B cell (primary cell): ENCODE results near the gene MED17. TPM values are rescaled to one million over a fixed set of nuclear protein-coding genes. Genes with fewer than 3 reads are reported as not detected.

ENCODE experiments used
- ATAC-seq: fragments of 200-7000 bp; cut with Tn5 transposase; one replicate; pipeline ENCODE4 v1.10.0; 2021; ENCODE audit warnings: low read depth, mild to moderate bottlenecking, moderate number of reproducible peaks, moderate library complexity
- CTCF ChIA-PET: fragments of 350-600 bp; sonication (Branson Sonifier 250); formaldehyde crosslinking; loops from one replicate; lab custom pipeline; 2021; ENCODE audit warnings: antibody characterized with exemption, inconsistent platforms; lab: Charles Lee
- POLR2A ChIA-PET: fragments of 350-600 bp; sonication (Branson Sonifier 250); formaldehyde crosslinking; loops from one replicate; lab custom pipeline; 2021; ENCODE audit warnings: antibody characterized with exemption; lab: Charles Lee
- DNase-seq: peaks from one replicate; pipeline ENCODE4 v3.0.0; 2013
- H2AFZ ChIP-seq: 2 replicates; pipeline ENCODE4 v1.6.1; 2012; ENCODE audit warnings: mild to moderate bottlenecking, low read depth, low read length; ENCODE audit not compliant: insufficient read depth, poor library complexity, severe bottlenecking
- H3K27ac ChIP-seq, 2 donors: 1 replicate in 1 of 2; 2 replicates in 1 of 2; pipeline ENCODE4 v1.5.1; 2012 to 2013; ENCODE audit warnings: low read length in 2 of 2, mild to moderate bottlenecking in 2 of 2, moderate library complexity in 1 of 2
- H3K27me3 ChIP-seq, 4 experiments: fragments of 200-600 bp in 1 of 4; sonication (generic) in 1 of 4; replicated peaks in 1 of 4; 1 replicate in 2 of 4; 2 replicates in 2 of 4; pipeline versions ENCODE4 v1.6.1 to v1.7.0; 2013 to 2016; ENCODE audit warnings: low read length in 3 of 4, mild to moderate bottlenecking in 2 of 4, mixed read lengths in 1 of 4, moderate library complexity in 1 of 4; ENCODE audit not compliant: insufficient read depth in 4 of 4, control insufficient read depth in 3 of 4; ENCODE audit errors: control extremely low read depth in 1 of 4
- H3K36me3 ChIP-seq, 2 experiments: replicated peaks in 1 of 2; 1 replicate in 1 of 2; 2 replicates in 1 of 2; pipeline versions ENCODE4 v1.6.1 to v1.7.1; 2013; ENCODE audit warnings: low read length in 1 of 2; ENCODE audit not compliant: insufficient read depth in 2 of 2, control insufficient read depth in 1 of 2; ENCODE audit errors: control extremely low read depth in 1 of 2, extremely low read depth in 1 of 2
- H3K4me1 ChIP-seq, 2 donors: fragments of 200-600 bp in 1 of 2; sonication (generic) in 1 of 2; 1 replicate in 1 of 2; 2 replicates in 1 of 2; pipeline versions ENCODE4 v1.5.1 to v1.6.1; 2013 to 2017; ENCODE audit warnings: low read length in 2 of 2; ENCODE audit not compliant: control insufficient read depth in 2 of 2, insufficient read depth in 2 of 2
- H3K4me2 ChIP-seq: replicated peaks from 2 replicates; pipeline ENCODE3; 2012; ENCODE audit warnings: mild to moderate bottlenecking, low read depth, low read length; ENCODE audit not compliant: poor library complexity, severe bottlenecking
- H3K4me3 ChIP-seq, 5 experiments: fragments of 200-600 bp in 1 of 5; sonication (generic) in 1 of 5; 1 replicate in 3 of 5; 2 replicates in 2 of 5; pipeline versions ENCODE4 v1.5.1 to v1.7.0; 2011 to 2016; ENCODE audit warnings: low read length in 4 of 5, mild to moderate bottlenecking in 4 of 5, low read depth in 2 of 5, control low read depth in 1 of 5, moderate library complexity in 1 of 5; ENCODE audit not compliant: insufficient read depth in 1 of 5; ENCODE audit errors: control extremely low read depth in 1 of 5, extremely low read depth in 1 of 5
- H3K79me2 ChIP-seq: fragments of 200-600 bp; sonication (generic); one replicate; pipeline ENCODE4 v1.6.0; 2016; ENCODE audit warnings: low read length; ENCODE audit not compliant: control insufficient read depth, insufficient read depth
- H3K9ac ChIP-seq: fragments of 200-600 bp; sonication (generic); 2 replicates; pipeline ENCODE4 v1.6.1; 2017; ENCODE audit warnings: mild to moderate bottlenecking, low read length, moderate library complexity
- H3K9me3 ChIP-seq, 3 donors: one replicate each; pipeline versions ENCODE4 v1.6.1 to v1.7.1; 2013; ENCODE audit warnings: low read length in 2 of 3; ENCODE audit not compliant: control insufficient read depth in 2 of 3, insufficient read depth in 1 of 3; ENCODE audit errors: control extremely low read depth in 1 of 3
- H4K20me1 ChIP-seq: 2 replicates; pipeline ENCODE4 v1.6.0; 2012; ENCODE audit warnings: mild to moderate bottlenecking, low read length; ENCODE audit not compliant: insufficient read depth, control insufficient read depth, poor library complexity, severe bottlenecking
- H3K27ac Mint-ChIP-seq: one replicate; pipeline ENCODE4 v1.8.0; 2021; ENCODE audit warnings: mixed read lengths
- H3K27me3 Mint-ChIP-seq: one replicate; pipeline ENCODE4 v1.8.0; 2021; ENCODE audit warnings: mixed read lengths
- H3K4me1 Mint-ChIP-seq: one replicate; pipeline ENCODE4 v1.8.0; 2021; ENCODE audit warnings: mixed read lengths
- H3K4me3 Mint-ChIP-seq: one replicate; pipeline ENCODE4 v1.8.0; 2021; ENCODE audit warnings: mixed read lengths
- H3K9me3 Mint-ChIP-seq: one replicate; pipeline ENCODE4 v1.8.0; 2022; ENCODE audit warnings: mixed read lengths; ENCODE audit not compliant: insufficient read depth
- CTCF ChIP-seq: fragments of 200-600 bp; IDR thresholded peaks from one replicate; pipeline ENCODE4 v1.8.0; 2022; ENCODE audit warnings: antibody characterized with exemption, mild to moderate bottlenecking
- EZH2 ChIP-seq: IDR thresholded peaks from 2 replicates; pipeline ENCODE4 v1.6.1; 2012; ENCODE audit warnings: borderline replicate concordance, low read depth, mild to moderate bottlenecking, moderate library complexity, low read length; ENCODE audit not compliant: insufficient read depth, poor library complexity, severe bottlenecking
- WGBS: methylation state at CpG from one replicate; pipeline ENCODE4 v1.1.5; 2013; ENCODE audit warnings: missing lambda C conversion rate; ENCODE audit not compliant: insufficient coverage; 5-methylcytosine and 5-hydroxymethylcytosine counted together
- intact Hi-C: fragments of 100-400 bp; cut with micrococcal nuclease; formaldehyde crosslinking; loops from one replicate; pipeline ENCODE4 v1.10.0; 2022
- polyA plus RNA-seq: library from polyadenylated mRNA; depleted of rRNA; stranded (reverse); fragments of >200 nt; gene quantifications from 2 replicates; pipeline ENCODE4 v1.2.3, GENCODE V29; 2012
- total RNA-seq, 2 donors: library from RNA; stranded (reverse); fragments of 120-200 nt in 1 of 2; gene quantifications; 1 replicate in 1 of 2; 2 replicates in 1 of 2; pipeline versions ENCODE4 v1.2.3 to v1.2.4, GENCODE V29; 2013 to 2022

Gene MED17
- total and polyA plus RNA-seq, 2 donors (not counting 1 experiment from before 2014, with no cell fraction given), result 26.1 to 78.1 TPM

DNA sequence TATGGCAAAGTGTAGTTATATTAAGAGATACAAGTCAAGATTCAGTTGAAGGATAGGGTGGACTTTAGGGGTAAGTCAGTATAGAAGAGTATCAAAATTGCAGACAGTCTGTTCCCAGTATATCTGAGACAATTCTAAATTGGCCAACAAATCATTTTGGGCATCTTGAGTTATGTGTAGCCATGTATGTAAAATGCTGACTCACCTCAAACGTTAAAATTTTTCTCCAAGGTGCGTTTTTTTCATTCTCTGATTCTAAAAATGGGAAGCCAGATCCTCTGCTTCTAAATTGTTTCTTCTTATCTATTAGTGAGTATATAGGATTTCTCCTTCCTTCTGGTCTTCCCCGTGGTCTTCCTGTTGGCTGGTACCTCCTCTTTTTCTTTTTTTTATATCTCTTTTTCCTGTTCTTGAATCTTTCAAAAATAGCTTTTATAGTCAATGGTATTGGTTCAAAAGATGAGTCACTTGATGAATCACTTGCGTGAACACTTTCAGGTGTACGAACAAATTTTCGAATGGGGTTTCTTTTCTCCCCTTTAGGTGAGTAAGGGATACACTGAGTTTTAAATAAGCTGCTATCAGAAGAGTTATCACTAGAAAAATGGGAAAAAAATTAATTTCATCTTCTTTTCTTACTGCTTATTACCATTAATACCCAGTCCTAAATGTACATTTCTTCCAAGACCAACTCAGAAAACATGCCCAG lies 46.0 kb upstream of the MED17 start:
- Histone ChIP-seq H3K4me1 (peaks cover 36 to 39% of the 10 kb centered on the region in 2 donors), H3K27me3 (no peaks in the 10 kb centered on the region), H2AFZ (no peak overlapping the region), H3K9me3 (no peaks in the 10 kb centered on the region), H3K27ac (peak overlapping the region in 1 of 2 donors; percentile 96), H4K20me1 (peaks cover 22% of the 10 kb centered on the region), H3K79me2 (peaks cover 83% of the 10 kb centered on the region), H3K4me3 (peak overlapping the region in 1 of 5 experiments; percentile 98), H3K36me3 (peaks cover 3 to 67% of the 10 kb centered on the region in 2 experiments), H3K4me2 (peak overlapping the region; percentile 91), H3K9ac (peak overlapping the region; percentile 92)
- H3K4me3 Mint-ChIP-seq, result peak overlapping the region; percentile 88
- H3K9me3 Mint-ChIP-seq, result no peaks in the 10 kb centered on the region
- peak overlapping the region; percentile 61 for H3K27ac Mint-ChIP-seq
- ChIA-PET POLR2A (no interaction called here), CTCF (interaction anchor here (1.0 to 4.5 kb wide), 3 partner anchors 9 to 45 kb away, joined by 3 to 43 read pairs (median 4); partner anchors contain the start of gene MED17)
- H3K4me1 Mint-ChIP-seq, result peaks cover 63% of the 10 kb centered on the region
- no CpG with 5 or more reads among the region's 6 CpGs for WGBS
- no peak for ATAC-seq
- intact Hi-C loops, result no loop called here
- DNase-seq, result no peak
- H3K27me3 Mint-ChIP-seq, result no peaks in the 10 kb centered on the region
- no peak for TF ChIP-seq EZH2
- TF ChIP-seq CTCF, result no peak

GRCh38 chr11:93738647-93739081 lies 45.4 kb upstream of the MED17 start:
- Histone ChIP-seq H2AFZ (no peak overlapping the region), H4K20me1 (peaks cover 22% of the 10 kb centered on the region), H3K9me3 (no peaks in the 10 kb centered on the region), H3K79me2 (peaks cover 89% of the 10 kb centered on the region), H3K27me3 (no peaks in the 10 kb centered on the region), H3K36me3 (peaks cover 2 to 63% of the 10 kb centered on the region in 2 experiments), H3K4me1 (peaks cover 36 to 39% of the 10 kb centered on the region in 2 donors), H3K4me2 (peak overlapping the region; percentile 91), H3K27ac (peak overlapping the region in 1 of 2 donors; percentile 96), H3K4me3 (peak overlapping the region in 2 of 5 experiments; percentile 1 to 98), H3K9ac (peak overlapping the region; percentile 92)
- ChIA-PET POLR2A (interaction anchor here (0.5 to 0.6 kb wide), 2 partner anchors 9 to 19 kb away, joined by 3 to 4 read pairs; no protein-coding TSS in a partner anchor), CTCF (interaction anchor here (1.0 to 4.5 kb wide), 3 partner anchors 10 to 45 kb away, joined by 3 to 43 read pairs (median 4); partner anchors contain the start of gene MED17)
- H3K9me3 Mint-ChIP-seq, result no peaks in the 10 kb centered on the region
- no peaks in the 10 kb centered on the region for H3K27me3 Mint-ChIP-seq
- WGBS, result 82% methylated on average over 1 of the region's 6 CpGs
- H3K4me3 Mint-ChIP-seq, result peak overlapping the region; percentile 88
- no peak for TF ChIP-seq CTCF
- no peak for TF ChIP-seq EZH2
- ATAC-seq (no peak), DNase-seq (no peak)
- peaks cover 61% of the 10 kb centered on the region for H3K4me1 Mint-ChIP-seq
- intact Hi-C loops, result no loop called here
- peak overlapping the region; percentile 61 for H3K27ac Mint-ChIP-seq
